OCI-LY7 (cell line): ENCODE measurements around the gene NINL.

Experiments used
- CTCF ChIP-seq: fragments of 200-600 bp; sonication (generic); conservative IDR thresholded peaks from 2 replicates; pipeline ENCODE4 v1.5.1; 2014; ENCODE audit warnings: mild to moderate bottlenecking, antibody characterized with exemption, low read length, moderate library complexity, mixed read lengths
- EZH2phosphoT487 ChIP-seq: fragments of 200-600 bp; sonication (generic); IDR thresholded peaks from 2 replicates; pipeline ENCODE4 v1.6.1; 2018; ENCODE audit warnings: low read depth, borderline replicate concordance, mild to moderate bottlenecking, mixed run types, antibody characterized with exemption, low read length, moderate library complexity, mixed read lengths

GRCh38 chr20:25552977-25553376 is 32.4 kb downstream of the NINL start:
- TF ChIP-seq CTCF (no peak), EZH2phosphoT487 (no peak)
